Adrenal gland (tissue), 5 donors: ENCODE measurements around the gene OBSL1.

Experiments
- CTCF ChIP-seq, 6 experiments: fragments of 450-650 bp in 4 of 6; fragments of 200-600 bp in 2 of 6; sonication (generic) in 1 of 6; IDR thresholded peaks; 1 replicate in 5 of 6; 2 replicates in 1 of 6; pipeline versions ENCODE4 v1.5.1 to v1.8.0; 2016 to 2021; ENCODE audit warnings: antibody characterized with exemption in 6 of 6, mild to moderate bottlenecking in 2 of 6, moderate library complexity in 1 of 6
- POLR2A ChIP-seq, 2 donors: fragments of 450-650 bp; IDR thresholded peaks; one replicate each; pipeline ENCODE4 v1.6.1; 2017; ENCODE audit warnings: antibody characterized with exemption in 2 of 2, mild to moderate bottlenecking in 2 of 2, moderate library complexity in 1 of 2
- donor health status: DM: no; HTN: no; CAD: no.

GRCh38 chr2:219556413-219556812, 14.9 kb downstream of the OBSL1 start:
- TF ChIP-seq POLR2A (IDR thresholded peaks at IDR 0.05) (no peak), CTCF (IDR thresholded peaks at IDR 0.05) (no peak)
